Measurements from ENCODE around the gene INTS7. TPM values are rescaled to one million over a fixed set of nuclear protein-coding genes. Genes with fewer than 3 reads are reported as not detected.

The INTS7 gene
- total RNA-seq, 1 donor from 2014 or later = 15.8 TPM

DNA sequence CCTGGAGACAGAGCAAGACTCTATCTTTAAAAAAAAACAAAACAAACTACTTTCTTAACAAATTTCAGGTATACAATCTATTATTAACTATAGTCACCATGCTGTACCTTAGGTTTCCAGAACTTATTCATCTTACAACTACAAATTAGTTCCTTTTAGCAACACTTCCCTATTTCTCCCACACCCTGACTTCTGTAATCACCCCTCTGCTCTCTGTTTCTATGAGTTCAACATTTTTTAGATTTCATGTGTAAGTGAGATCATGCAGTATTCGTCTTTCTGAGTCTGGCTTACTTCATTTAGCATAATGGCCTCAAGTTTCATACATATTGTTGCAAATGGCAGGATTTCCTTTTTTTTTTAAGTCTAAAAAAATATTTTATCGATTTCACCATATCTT lies 126.9 kb downstream of the INTS7 start:
- no peak for DNase-seq

DNA sequence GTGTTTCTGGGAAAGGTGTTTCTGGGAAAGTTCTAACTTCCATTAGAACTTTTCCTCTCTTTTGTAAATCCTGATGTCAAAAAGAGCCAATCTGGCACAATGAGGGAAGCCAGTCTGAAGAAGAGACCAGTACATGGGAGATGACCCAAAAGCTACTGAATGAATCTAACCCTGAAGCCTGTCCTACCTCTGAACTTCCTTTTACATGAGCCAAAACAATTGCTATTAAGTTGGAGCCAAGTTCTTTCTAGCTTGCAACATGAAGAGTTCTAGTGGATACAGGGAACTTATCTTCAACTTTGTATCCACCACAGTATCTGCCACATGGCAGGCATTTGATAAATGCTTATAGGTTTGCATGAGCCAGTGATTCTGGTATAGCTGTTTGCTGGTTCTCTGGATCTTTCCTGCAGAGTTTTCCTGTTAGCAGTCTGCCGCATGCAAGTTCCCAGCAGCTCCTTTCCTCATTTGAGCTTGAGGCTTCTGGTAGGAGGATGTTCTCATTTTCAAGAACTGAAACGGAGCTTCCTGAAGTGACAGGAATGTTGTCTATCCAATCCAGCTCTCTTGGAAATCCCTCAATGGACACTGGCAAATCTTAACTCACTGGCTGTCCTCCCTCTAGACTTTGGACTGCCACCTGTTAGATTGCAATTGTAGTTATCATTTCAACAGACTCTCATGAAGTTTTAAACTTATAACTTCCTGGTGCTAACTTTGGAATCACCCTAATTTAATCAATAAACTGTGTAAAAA lies 131.7 kb downstream of the INTS7 start:
- DNase-seq = no peak

DNA sequence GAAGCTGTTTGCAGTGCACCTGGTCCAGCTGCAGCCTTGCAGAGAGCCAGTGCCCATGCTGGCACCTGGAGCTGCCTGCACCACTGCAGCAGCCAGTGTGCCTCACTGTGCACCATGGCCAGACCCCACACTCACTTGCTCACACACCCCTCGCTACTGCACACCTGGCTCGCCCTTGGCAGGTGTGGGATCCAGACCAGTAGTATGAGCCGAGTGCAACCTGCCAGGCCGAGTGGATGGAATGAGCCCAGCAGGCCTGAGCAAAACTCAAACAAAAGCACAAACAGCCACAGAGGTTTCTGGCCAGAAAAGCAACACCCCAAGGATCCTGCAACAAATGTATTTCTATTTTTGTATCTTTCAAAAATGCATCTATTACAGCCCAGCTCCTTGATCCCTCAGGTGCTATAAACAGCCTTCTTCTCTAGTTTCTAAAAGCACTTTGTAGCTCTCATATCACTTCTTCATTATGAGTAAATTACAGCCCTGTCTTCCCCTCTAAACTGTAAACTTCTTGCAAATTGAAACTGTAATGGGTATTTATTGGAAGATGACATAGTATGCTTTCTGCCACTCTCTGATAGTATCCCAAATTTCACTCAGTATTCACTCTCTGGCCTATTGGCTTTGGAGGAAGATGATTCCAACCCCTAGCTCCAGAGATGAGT lies 132.6 kb downstream of the INTS7 start:
- DNase-seq = no peak

DNA sequence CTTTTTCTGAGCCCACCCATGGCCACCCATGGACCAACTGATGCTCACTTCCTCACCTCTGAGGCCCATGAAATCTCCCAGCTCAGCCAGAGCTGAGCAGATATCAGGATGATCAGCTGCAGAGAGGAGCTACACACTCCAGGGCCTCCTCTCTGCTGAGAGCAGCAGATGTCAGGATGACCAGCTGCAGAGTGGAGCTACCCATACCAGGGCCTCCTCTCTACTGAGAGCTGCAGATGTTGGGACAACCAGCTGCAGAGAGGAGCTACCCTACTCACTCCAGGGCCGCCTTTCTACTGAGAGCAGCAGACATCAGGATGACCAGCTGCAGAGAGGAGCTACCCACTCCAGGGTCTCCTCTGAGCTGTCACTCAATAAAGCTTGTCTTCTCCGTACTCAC lies 133.4 kb downstream of the INTS7 start:
- no peak for DNase-seq

DNA sequence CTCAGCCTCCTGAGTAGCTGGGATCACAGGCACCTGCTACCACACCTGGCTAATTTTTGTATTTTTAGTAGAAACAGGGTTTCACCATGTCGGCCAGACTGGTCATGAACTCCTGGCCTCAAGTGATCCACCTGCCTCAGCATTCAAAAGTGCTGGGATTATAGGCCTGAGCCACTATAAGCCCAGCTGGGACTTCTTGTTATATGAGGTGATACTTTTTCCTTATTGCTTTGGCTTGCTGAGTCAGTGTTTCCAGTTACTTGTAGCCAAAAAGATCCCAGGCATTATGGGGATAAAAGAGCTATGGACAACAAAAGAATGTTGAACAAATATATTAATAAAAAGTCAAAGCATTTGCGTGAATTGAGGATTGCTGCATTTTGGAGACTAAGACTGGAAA lies 134.9 kb downstream of the INTS7 start:
- DNase-seq = no peak

DNA sequence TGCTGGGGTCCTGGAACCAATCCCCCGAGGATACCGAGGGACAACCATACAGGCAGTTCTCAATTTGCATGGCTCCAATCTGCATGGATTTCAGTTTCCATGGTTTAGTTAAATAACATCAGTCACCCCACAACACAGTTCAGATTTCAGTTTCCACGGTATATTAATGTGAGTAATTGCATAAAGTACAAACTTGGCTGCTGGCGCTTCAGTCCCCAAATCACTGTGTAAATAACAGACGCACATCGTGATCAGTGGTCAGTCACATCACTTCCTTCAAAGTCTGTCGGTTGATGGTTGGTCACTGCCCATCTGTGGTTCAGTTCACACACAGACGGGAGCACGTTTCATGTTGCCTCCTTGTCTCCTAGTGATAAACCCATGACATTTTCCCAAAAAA lies 138.4 kb downstream of the INTS7 start:
- no peak for DNase-seq

DNA sequence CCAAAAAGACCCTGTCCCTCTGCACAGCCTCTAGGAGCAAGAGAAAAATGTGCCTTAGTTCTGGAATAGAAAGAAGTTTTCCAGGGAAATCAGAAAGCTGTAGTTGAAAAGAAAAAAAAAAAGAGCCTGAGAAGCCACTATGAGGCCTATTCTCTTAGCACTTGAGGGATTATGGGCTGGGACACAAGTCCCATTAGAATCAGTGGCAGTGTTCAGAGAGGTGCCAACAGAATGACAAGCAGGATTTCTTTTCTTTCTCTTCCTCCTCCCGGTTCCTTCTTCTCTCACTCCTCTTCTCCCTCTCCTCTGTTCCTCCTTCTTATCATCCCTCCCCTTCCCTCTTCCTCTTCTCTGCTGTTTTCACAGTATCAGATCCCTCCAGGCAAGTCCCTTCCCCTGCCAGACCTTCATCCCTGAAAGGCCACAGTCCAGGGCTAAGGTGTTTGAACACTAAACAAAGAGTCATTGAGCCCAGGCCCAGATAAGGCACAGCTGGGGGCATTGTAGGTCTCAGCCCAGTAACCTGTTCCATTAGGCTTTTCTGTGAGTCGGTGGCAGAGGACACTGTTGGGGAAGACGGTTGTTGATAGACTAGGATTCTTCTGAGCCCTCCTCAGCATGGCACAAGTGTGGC lies 140.1 kb downstream of the INTS7 start:
- DNase-seq = no peak

DNA sequence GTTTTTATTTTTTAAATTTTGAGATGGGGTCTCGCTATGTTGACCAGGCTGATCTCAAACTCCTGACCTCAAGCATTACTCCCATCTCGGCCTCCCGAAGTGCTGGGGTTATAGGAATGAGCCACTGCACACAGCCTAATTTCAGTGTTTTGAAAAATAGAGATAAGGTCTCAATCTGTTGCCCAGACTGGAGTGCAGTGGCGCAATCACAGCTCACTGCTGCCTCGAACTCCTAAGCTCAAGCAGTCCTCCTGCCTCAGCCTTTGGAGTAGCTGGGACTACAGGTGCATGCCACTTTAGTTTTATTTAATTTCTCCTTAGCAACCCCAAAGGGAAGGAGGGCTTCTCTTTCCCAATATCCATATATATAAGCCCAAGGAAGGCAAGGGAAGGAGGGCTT lies 141.0 kb downstream of the INTS7 start:
- DNase-seq = no peak

DNA sequence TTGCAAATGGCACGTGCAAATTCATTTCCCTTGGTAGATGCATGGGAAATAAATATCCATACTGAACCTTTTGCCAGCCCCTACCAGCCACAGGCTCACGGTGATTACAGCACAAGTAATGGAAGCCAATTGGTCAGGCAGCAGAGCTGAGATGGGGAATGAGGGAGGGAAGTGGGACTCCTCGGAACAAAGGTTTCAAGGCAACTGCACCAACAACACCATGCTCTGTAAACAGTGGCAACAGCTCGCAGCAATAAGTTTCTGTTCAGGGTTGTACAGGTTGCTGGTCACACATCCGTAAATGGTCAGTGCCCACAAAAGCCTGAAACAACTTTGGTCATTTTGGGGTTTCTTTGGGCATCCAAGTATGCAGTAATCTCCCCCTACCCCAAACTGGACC lies 142.1 kb downstream of the INTS7 start:
- DNase-seq = no peak

DNA sequence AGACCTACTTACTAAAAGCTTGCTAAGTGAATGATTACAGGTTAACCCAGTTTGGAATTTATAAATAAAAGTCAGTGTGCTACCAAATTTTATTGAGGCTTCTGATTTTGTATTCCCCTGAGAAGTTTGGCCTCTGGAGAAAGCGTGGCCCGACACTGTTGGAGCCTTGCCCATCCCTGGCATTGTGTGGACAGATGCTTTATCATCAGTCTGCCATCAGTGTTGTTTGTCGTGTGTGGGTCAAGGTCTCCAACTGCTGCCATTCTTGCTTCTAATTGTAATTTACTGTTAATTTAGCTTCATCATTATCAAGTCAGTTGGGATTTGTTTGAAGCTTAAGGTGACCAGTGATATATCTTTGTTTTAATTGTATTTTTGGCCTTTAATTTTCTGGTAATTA lies 142.8 kb downstream of the INTS7 start:
- no peak for DNase-seq

DNA sequence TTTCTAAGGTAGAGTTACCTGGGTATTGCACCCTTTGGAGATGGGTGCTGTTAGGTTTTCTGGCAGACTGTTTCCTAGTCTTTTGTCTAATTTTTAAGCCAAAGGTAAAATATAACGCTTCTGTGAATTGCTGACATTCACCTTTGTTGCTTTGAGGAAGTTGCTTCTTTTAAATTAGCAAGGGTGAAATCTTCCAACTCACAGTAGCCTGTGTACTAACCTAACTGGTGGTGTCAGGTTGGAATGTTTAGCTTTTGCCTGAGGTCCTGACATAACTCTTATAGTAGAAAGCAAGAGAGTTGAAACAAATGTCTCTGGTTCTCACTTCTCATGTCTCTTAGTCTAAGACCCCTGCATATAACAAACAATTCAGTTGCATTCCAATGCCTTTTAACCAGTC lies 143.6 kb downstream of the INTS7 start:
- DNase-seq = no peak

Small RNAs within 50 kb of the gene (small RNA-seq; reads per million reads assigned to genes)
- gene MIR3122 (ENCODE audit: low replicate concordance) = not detected
- gene RF00568 (ENCODE audit: low replicate concordance) = not detected

Other genes starting within 250 kb of the INTS7 start
- gene LPGAT1, start 204.8 kb downstream of the INTS7 start, total RNA-seq = 27.0 TPM
- gene DTL, start 191 bp upstream of the INTS7 start, total RNA-seq = 11.4 TPM
- 38.3 TPM for gene PPP2R5A, start 249.9 kb upstream of the INTS7 start, total RNA-seq

All from skin of body (tissue), 3 donors.